CD4-positive, alpha-beta T cell treated with Interleukin-15 for 4 hours (primary cell): ENCODE measurements around the gene IL11.
"Not testable (repeated sequence)": the region's sequence is repeated elsewhere in the genome, so short reads cannot be mapped to it uniquely, and the experiment has no call there.

Experiments used
- DNase-seq: peaks from one replicate; pipeline ENCODE4 v3.0.0-alpha.2; 2020; ENCODE audit warnings: low spot score

Gene IL11

DNA sequence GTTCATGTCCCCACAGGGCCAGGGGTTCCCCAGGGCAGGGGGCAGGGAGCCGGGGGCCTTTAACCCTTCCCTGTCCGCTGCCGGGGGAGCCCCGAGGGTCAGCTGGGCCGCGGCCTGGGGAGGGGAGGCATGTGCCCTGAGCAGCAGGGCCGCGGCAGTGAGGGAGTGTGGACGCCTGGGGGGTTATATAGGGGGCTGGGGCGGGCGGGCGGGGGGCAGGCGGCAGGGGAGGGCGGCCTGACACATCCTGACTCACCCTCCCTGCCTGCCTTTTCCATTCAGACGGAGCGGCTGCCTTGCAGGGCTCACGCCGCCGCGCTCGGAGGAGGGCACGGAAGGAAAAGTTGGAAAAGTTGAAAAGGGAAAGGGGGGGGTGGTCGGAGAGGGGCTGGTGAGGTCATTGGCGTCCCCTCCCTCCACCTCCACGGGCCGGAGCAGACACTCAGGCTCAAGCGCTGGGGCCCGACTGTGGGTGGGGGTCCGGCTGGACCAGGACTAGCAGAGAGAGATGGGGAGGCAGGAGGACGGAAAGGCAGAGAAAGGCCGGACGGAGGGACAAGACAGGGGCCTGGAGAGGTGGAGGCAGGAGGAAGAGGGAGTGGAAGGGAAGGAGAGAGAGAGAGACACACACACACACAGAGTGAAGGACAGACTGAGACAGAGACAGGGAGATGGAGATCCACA is at the start of gene IL11:
TSS of gene IL11 (minus strand) at position 159 of the 684 bp plus-strand sequence. CDS start at position 6, 153 bp downstream.
- no peak for DNase-seq

- no peak for DNase-seq
Measured at GRCh38 chr19:55419624-55420236, 49.5 kb upstream of the IL11 start.

- DNase-seq: no peak
Measured at GRCh38 chr19:55419103-55419502, 48.8 kb upstream of the IL11 start.

DNA sequence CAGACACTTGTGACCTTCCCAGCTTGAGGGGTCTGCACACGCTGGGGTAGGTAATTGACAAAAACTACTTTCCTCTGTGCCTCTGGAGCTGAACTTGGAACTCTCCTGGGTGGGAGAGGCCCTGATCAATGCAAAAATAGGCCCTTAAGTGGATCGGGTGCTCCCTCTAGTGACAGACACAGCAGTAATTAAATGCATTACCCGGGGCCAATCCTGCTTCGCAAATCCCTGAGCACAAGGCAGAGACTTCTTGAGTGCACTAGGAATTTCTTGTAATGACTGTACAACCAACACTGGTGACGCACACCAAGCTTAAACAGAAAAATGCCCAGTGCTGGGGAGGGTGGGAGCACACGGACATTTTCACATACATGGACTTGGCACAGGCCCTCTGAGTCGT is 47.9 kb upstream of the IL11 start:
- peak; percentile 60 for DNase-seq

DNA sequence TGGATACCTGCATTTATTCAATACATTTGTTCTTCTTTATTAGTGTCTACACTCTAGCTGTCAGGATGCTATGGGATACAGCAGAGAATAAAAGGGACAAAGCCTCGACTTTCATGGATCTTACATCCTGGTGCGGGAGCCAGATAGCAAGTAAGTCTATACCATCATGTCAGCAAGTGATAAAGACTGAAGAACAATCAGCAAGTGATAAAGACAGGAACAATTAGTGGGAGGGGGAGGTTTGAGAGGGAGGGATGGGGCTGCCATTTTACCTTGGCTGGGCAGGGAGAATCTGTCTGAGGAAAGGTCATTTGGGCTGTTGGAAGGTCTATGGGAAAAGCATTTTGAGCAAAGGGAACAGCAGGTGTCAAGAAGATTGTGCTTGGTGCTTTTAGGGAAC is 39.9 kb upstream of the IL11 start:
- no peak for DNase-seq

GRCh38 chr19:55409179-55409578 is 38.9 kb upstream of the IL11 start:
- DNase-seq: not testable (repeated sequence)

GRCh38 chr19:55408533-55408872 is 38.2 kb upstream of the IL11 start:
- no peak for DNase-seq

DNA sequence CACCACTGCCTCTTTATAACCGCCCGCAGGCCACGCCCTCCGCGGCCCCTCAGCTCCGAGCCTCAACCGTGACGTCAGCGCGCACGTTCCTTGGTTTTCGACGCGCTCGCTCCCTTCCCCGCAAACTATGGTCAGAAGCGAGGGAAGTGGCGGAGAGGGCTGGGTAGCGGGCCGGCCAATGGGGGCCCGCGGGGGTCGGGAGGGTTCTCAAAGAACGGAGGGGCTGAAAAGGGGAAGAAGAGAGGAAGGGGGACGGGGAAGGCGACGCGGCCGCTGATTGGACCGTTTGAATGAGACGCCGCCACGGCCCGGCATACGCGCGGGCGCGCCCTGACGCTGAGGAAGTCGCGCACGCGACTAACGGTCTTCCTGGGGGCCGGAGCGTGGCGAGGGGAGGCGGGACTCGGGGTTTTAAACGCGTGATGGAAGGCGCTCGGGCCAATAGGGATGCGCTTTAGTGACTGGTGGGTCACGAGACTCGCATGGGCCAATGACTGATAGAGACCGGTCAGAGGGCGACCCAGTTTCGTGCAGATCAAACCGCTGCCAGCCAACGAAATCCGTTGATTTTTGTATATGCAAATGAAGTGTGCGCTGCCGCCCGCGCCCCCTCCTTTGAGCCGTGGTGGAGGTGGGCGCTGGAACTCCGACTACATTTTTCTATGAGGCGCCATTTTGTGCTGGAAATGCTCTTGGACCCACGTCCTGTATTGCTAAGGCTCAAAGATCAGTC is 37.7 kb upstream of the IL11 start:
- peak; percentile 98 for DNase-seq

- DNase-seq: not testable (repeated sequence)
Measured at GRCh38 chr19:55407550-55407799, 37.2 kb upstream of the IL11 start, which contains the start of gene UBE2S. Gene UBE2S (minus strand): TSS chr19:55407788. CDS start chr19:55407589, 199 bp downstream.

- DNase-seq: no peak
Measured at GRCh38 chr19:55406826-55407549, 36.7 kb upstream of the IL11 start.

GRCh38 chr19:55406091-55406825 is 36.0 kb upstream of the IL11 start:
- no peak for DNase-seq

GRCh38 chr19:55405638-55406037 is 35.4 kb upstream of the IL11 start:
- no peak for DNase-seq

GRCh38 chr19:55402509-55402908 is 32.2 kb upstream of the IL11 start:
- DNase-seq: no peak

- DNase-seq: not testable (repeated sequence)
Measured at GRCh38 chr19:55401390-55401789, 31.1 kb upstream of the IL11 start.

GRCh38 chr19:55400281-55401087 is 30.2 kb upstream of the IL11 start:
- no peak for DNase-seq

- no peak for DNase-seq
Measured at GRCh38 chr19:55398200-55398925, 28.1 kb upstream of the IL11 start.

GRCh38 chr19:55392820-55393761 is 22.8 kb upstream of the IL11 start:
- no peak for DNase-seq

GRCh38 chr19:55391702-55392615 is 21.7 kb upstream of the IL11 start:
- DNase-seq: no peak
